Measurements from ENCODE around the gene FAM171A2. TPM values are rescaled to one million over a fixed set of nuclear protein-coding genes. Genes with fewer than 3 reads are reported as not detected.
"Not testable (repeated sequence)": the region's sequence is repeated elsewhere in the genome, so short reads cannot be mapped to it uniquely, and the experiment has no call there.

Gene FAM171A2
- total RNA-seq, 3 donors from 2014 or later = 0.88 to 2.9 (median 2.7) TPM

- Histone ChIP-seq H3K36me3 (no peaks in the 10 kb centered on the region), H3K9me3 (no peaks in the 10 kb centered on the region)
Observed at GRCh38 chr17:44398692-44399691, 35.3 kb upstream of the FAM171A2 start.

GRCh38 chr17:44397479-44398440 lies 34.1 kb upstream of the FAM171A2 start:
- Histone ChIP-seq H3K27ac (no peak overlapping the region), H3K27me3 (no peaks in the 10 kb centered on the region), H3K4me1 (no peaks in the 10 kb centered on the region), H3K36me3 (no peaks in the 10 kb centered on the region), H3K4me3 (no peak overlapping the region), H3K9me3 (no peaks in the 10 kb centered on the region)
- TF ChIP-seq CTCF (IDR thresholded peaks at IDR 0.05) (no peak), POLR2AphosphoS5 (IDR thresholded peaks at IDR 0.05) (peak in 1 of 3 donors; percentile 29), POLR2A (IDR thresholded peaks at IDR 0.05) (no peak)
- intact Hi-C loops (cut with DNase I; ENCODE audit: low total_unique reads) = no loop called here
- DNase-seq (ENCODE audit: low spot score in 2 of 2) = peak in 1 of 2 donors; percentile 15

More at GRCh38 chr17:44398692-44399691, 35.3 kb upstream of the FAM171A2 start:
- Histone ChIP-seq H3K27ac (no peak overlapping the region), H3K4me1 (no peaks in the 10 kb centered on the region), H3K27me3 (no peaks in the 10 kb centered on the region), H3K4me3 (no peak overlapping the region)
- intact Hi-C loops (cut with DNase I; ENCODE audit: low total_unique reads) = no loop called here
- no peak for TF ChIP-seq CTCF (IDR thresholded peaks at IDR 0.05)
- no peak for TF ChIP-seq POLR2A (IDR thresholded peaks at IDR 0.05)
- TF ChIP-seq POLR2AphosphoS5 (IDR thresholded peaks at IDR 0.05) = no peak
- peak in 1 of 2 donors; percentile 14 for DNase-seq (ENCODE audit: low spot score in 2 of 2)

- Histone ChIP-seq H3K4me1 (no peaks in the 10 kb centered on the region), H3K27me3 (no peaks in the 10 kb centered on the region), H3K27ac (no peak overlapping the region), H3K36me3 (no peaks in the 10 kb centered on the region), H3K4me3 (no peak overlapping the region), H3K9me3 (no peaks in the 10 kb centered on the region)
- DNase-seq (ENCODE audit: low spot score in 2 of 2) = peak in 1 of 2 donors; percentile 4
- TF ChIP-seq CTCF (IDR thresholded peaks at IDR 0.05) = no peak
- no peak for TF ChIP-seq POLR2AphosphoS5 (IDR thresholded peaks at IDR 0.05)
- intact Hi-C loops (cut with DNase I; ENCODE audit: low total_unique reads) = no loop called here
Observed at GRCh38 chr17:44396946-44397345, 33.3 kb upstream of the FAM171A2 start.

GRCh38 chr17:44394833-44395232 lies 31.2 kb upstream of the FAM171A2 start:
- no peaks in the 10 kb centered on the region for H3K4me1 ChIP-seq
- no peaks in the 10 kb centered on the region for H3K27me3 ChIP-seq
- no peak for DNase-seq (ENCODE audit: low spot score in 2 of 2)
- H3K27ac ChIP-seq = no peak overlapping the region
- no peaks in the 10 kb centered on the region for H3K36me3 ChIP-seq
- intact Hi-C loops (cut with DNase I; ENCODE audit: low total_unique reads) = no loop called here
- H3K4me3 ChIP-seq = no peak overlapping the region
- H3K9me3 ChIP-seq = no peaks in the 10 kb centered on the region
- TF ChIP-seq CTCF (IDR thresholded peaks at IDR 0.05) (no peak), POLR2AphosphoS5 (IDR thresholded peaks at IDR 0.05) (no peak), POLR2A (IDR thresholded peaks at IDR 0.05) (no peak)

GRCh38 chr17:44394112-44394511 lies 30.5 kb upstream of the FAM171A2 start:
- DNase-seq (ENCODE audit: low spot score in 2 of 2) = peak in 1 of 2 donors; percentile 4
- H3K9me3 ChIP-seq; H3K27ac ChIP-seq; H3K36me3 ChIP-seq; H3K4me3 ChIP-seq; intact Hi-C loops (cut with DNase I; ENCODE audit: low total_unique reads); H3K27me3 ChIP-seq; H3K4me1 ChIP-seq: not testable (repeated sequence)
